HCT116 (cell line): ENCODE measurements around the gene ZBTB7B. TPM values are rescaled to one million over a fixed set of nuclear protein-coding genes. Genes with fewer than 3 reads are reported as not detected.

Experiments used
- ATAC-seq: fragments of 200-7000 bp; cut with Tn5 transposase; 2 replicates; pipeline ENCODE4 v1.9.1; 2020; ENCODE audit warnings: mild to moderate bottlenecking, moderate library complexity
- BruUV-seq: library from RNA; stranded (reverse); fragments of 400-500 nt; replicated peaks from 2 replicates; lab custom pipeline; 2021; lab: Mats Ljungman, UMichigan
- CTCF ChIA-PET: fragments of 300-600 bp; sonication (Branson Sonifier 250); formaldehyde crosslinking; loops from one replicate; lab custom pipeline; 2021; ENCODE audit warnings: antibody characterized with exemption; lab: Charles Lee
- POLR2A ChIA-PET: fragments of 300-600, 350-600 bp; sonication (Branson Sonifier 250); formaldehyde crosslinking; loops from one replicate; lab custom pipeline; 2021; ENCODE audit warnings: antibody characterized with exemption; lab: Charles Lee
- RAD21 ChIA-PET, 2 experiments: fragments of 300-600 bp; sonication (Branson Sonifier 250); formaldehyde crosslinking; loops; one replicate each; lab custom pipeline; 2023; ENCODE audit warnings: low total read pairs in 2 of 2; ENCODE audit not compliant: uncharacterized antibody in 2 of 2, unreplicated experiment in 2 of 2, low non-redundant PET in 1 of 2; lab: Charles Lee
- DNase-seq: peaks from one replicate; pipeline ENCODE4 v3.0.0-alpha.2; 2010; ENCODE audit warnings: low read depth, low spot score
- H2AFZ ChIP-seq: fragments of 200-600 bp; shearing (Covaris generic), sonication (generic); 2 replicates; pipeline ENCODE4 v1.6.1; 2017; ENCODE audit warnings: low read depth, mixed run types, mixed read lengths, antibody characterized with exemption, low read length; ENCODE audit not compliant: poor library complexity, severe bottlenecking
- H3K27ac ChIP-seq: 2 replicates; pipeline ENCODE4 v1.5.1; 2012; ENCODE audit warnings: low read depth, low read length
- H3K27me3 ChIP-seq: fragments of 200-600 bp; sonication (generic); 2 replicates; pipeline ENCODE4 v1.6.1; 2016; ENCODE audit warnings: mixed run types, low read length, mixed read lengths; ENCODE audit not compliant: insufficient read depth
- H3K36me3 ChIP-seq, 2 experiments: fragments of 200-500 bp in 1 of 2; fragments of 200-600 bp in 1 of 2; sonication (Bioruptor generic) in 1 of 2; sonication (generic) in 1 of 2; 2 replicates each; pipeline versions ENCODE4 v1.5.1 to v1.6.1; 2014 to 2016; ENCODE audit warnings: low read length in 2 of 2, inconsistent platforms in 1 of 2, mixed read lengths in 1 of 2, mixed run types in 1 of 2; ENCODE audit not compliant: insufficient read depth in 2 of 2, control insufficient read depth in 1 of 2
- H3K4me1 ChIP-seq, 2 experiments: fragments of 200-600 bp in 1 of 2; sonication (generic) in 1 of 2; 2 replicates each; pipeline versions ENCODE4 v1.5.1 to v1.6.1; 2012 to 2017; ENCODE audit warnings: low read length in 2 of 2, inconsistent platforms in 1 of 2, mild to moderate bottlenecking in 1 of 2, mixed read lengths in 1 of 2, mixed run types in 1 of 2, moderate library complexity in 1 of 2; ENCODE audit not compliant: insufficient read depth in 2 of 2, control insufficient read depth in 1 of 2
- H3K4me2 ChIP-seq: fragments of 200-600 bp; sonication (generic); 2 replicates; pipeline ENCODE4 v1.6.1; 2017; ENCODE audit warnings: mixed run types, low read length, mixed read lengths
- H3K4me3 ChIP-seq, 2 experiments: fragments of 200-600 bp in 1 of 2; sonication (generic) in 1 of 2; replicated peaks in 1 of 2; 2 replicates each; pipeline ENCODE4 v1.5.1; 2011 to 2016; ENCODE audit warnings: low read length in 2 of 2, control low read depth in 1 of 2, low read depth in 1 of 2, mild to moderate bottlenecking in 1 of 2, mixed read lengths in 1 of 2, mixed run types in 1 of 2
- H3K79me2 ChIP-seq: fragments of 200-600 bp; sonication (generic); 2 replicates; pipeline ENCODE4 v1.6.1; 2017; ENCODE audit warnings: mild to moderate bottlenecking, mixed run types, low read length, moderate library complexity, mixed read lengths; ENCODE audit not compliant: insufficient read depth
- H3K9ac ChIP-seq: fragments of 200-600 bp; sonication (generic); 2 replicates; pipeline ENCODE4 v1.6.1; 2016; ENCODE audit warnings: low read length, mixed read lengths
- H3K9me2 ChIP-seq: fragments of 200-600 bp; sonication (generic), shearing (Covaris generic); 2 replicates; pipeline ENCODE4 v1.6.1; 2017; ENCODE audit warnings: mixed run types, mild to moderate bottlenecking, moderate library complexity; ENCODE audit not compliant: insufficient read depth
- H3K9me3 ChIP-seq, 2 experiments: fragments of 200-500 bp in 1 of 2; fragments of 200-600 bp in 1 of 2; sonication (Bioruptor generic) in 1 of 2; sonication (generic) in 1 of 2; 2 replicates each; pipeline ENCODE4 v1.6.1; 2014 to 2017; ENCODE audit warnings: low read length in 2 of 2, mixed read lengths in 2 of 2, inconsistent platforms in 1 of 2, low read depth in 1 of 2, mild to moderate bottlenecking in 1 of 2, mixed run types in 1 of 2, moderate library complexity in 1 of 2; ENCODE audit not compliant: control insufficient read depth in 1 of 2, insufficient read depth in 1 of 2
- H4K20me1 ChIP-seq: fragments of 200-600 bp; sonication (generic), shearing (Covaris generic); 2 replicates; pipeline ENCODE4 v1.6.1; 2017; ENCODE audit warnings: mixed run types, mild to moderate bottlenecking, moderate library complexity; ENCODE audit not compliant: insufficient read depth
- EGR1 ChIP-seq: IDR thresholded peaks from 2 replicates; pipeline ENCODE4 v1.6.1; 2012; ENCODE audit warnings: low read depth
- JUND ChIP-seq: IDR thresholded peaks from 2 replicates; pipeline ENCODE4 v1.6.1; 2012
- POLR2A ChIP-seq: IDR thresholded peaks from 2 replicates; pipeline ENCODE4 v1.7.0; 2011; ENCODE audit warnings: borderline replicate concordance; ENCODE audit not compliant: insufficient read depth, insufficient read length; ENCODE audit errors: extremely low read depth
- POLR2AphosphoS5 ChIP-seq: IDR thresholded peaks from 2 replicates; pipeline ENCODE4 v1.6.1; 2011; ENCODE audit warnings: mild to moderate bottlenecking, low read depth, low read length, moderate library complexity
- TCF7L2 ChIP-seq: IDR thresholded peaks from 2 replicates; pipeline ENCODE4 v1.7.0; 2011; ENCODE audit warnings: borderline replicate concordance, inconsistent platforms; ENCODE audit not compliant: insufficient read depth, insufficient read length; ENCODE audit errors: extremely low read depth
- YY1 ChIP-seq: IDR thresholded peaks from 2 replicates; pipeline ENCODE4 v1.6.1; 2011; ENCODE audit warnings: low read length, low read depth, moderate library complexity, mild to moderate bottlenecking; ENCODE audit not compliant: insufficient replicate concordance; ENCODE audit errors: extremely low read depth
- ZFX ChIP-seq: fragments of 450-650 bp; IDR thresholded peaks from 2 replicates; pipeline ENCODE4 v1.6.1; 2017
- intact Hi-C: fragments of 100-400 bp; cut with micrococcal nuclease; formaldehyde crosslinking; loops from 2 replicates; pipeline ENCODE4 v1.10.0; 2022
- total RNA-seq: library from RNA; stranded (reverse); gene quantifications from one replicate; pipeline ENCODE4 v1.2.1, GENCODE V29; 2021; ENCODE audit not compliant: unreplicated experiment

ZBTB7B gene
- total RNA-seq, 1 experiment from 2014 or later: 57.0 TPM

DNA sequence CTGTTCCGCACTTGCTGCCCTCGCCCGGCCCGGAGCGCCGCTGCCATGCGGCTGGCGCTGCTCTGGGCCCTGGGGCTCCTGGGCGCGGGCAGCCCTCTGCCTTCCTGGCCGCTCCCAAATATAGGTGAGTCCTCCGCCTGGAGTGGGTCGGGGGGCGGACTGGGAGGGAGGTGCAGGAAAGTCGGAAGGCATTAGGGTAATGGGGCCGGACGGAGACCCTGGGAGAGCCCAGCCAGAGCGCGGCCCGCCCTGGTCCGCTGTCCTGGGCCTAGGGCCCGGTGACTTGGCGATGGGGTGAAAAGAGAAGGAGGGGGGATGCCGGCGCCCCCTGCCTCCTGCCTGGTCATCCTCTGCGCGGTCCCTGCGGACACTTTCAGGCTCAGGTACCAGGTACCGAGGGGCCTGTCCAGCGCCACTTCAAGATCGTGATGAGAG, 48.8 kb downstream of the ZBTB7B start:
- intact Hi-C loops: loop anchor here (5.0 kb wide), 1 partner anchor 49 kb away; the partner anchor contains the start of gene ZBTB7B
- no peaks in the 10 kb centered on the region for H4K20me1 ChIP-seq
- peak overlapping the region; percentile 90 to 94 for H3K4me3 ChIP-seq
- TF ChIP-seq JUND (no peak), TCF7L2 (no peak), POLR2AphosphoS5 (peak; percentile 82), YY1 (no peak), POLR2A (peak; percentile 53), ZFX (peak; percentile 70; the same call in 1 of the 2 replicates)
- no peak for DNase-seq
- peak overlapping the region; percentile 100 for H3K4me2 ChIP-seq
- H3K79me2 ChIP-seq: peaks cover 39% of the 10 kb centered on the region
- peak overlapping the region; percentile 90 for H3K9ac ChIP-seq
- ChIA-PET POLR2A (interaction anchor here (1.1 to 1.2 kb wide), 2 partner anchors 119 to 121 kb away, joined by 3 read pairs; partner anchors contain the start of gene KRTCAP2), RAD21 (interaction anchor here (0.6 to 0.9 kb wide), 2 partner anchors 34 to 96 kb away, joined by 3 to 4 read pairs; partner anchors contain the start of gene PBXIP1 (in 1 of the 2)), CTCF (interaction anchor here (0.7 to 1.6 kb wide), 22 partner anchors 10 to 382 kb away, joined by 3 to 14 read pairs (median 4); partner anchors contain the start of genes PBXIP1 and SHC1)
- ATAC-seq: no peak; the same call in 1 of the 2 replicates
- H3K4me1 ChIP-seq: peaks cover 13 to 38% of the 10 kb centered on the region in 2 experiments
- no peaks in the 10 kb centered on the region for H3K9me2 ChIP-seq
- peaks cover 16 to 17% of the 10 kb centered on the region in 2 experiments for H3K36me3 ChIP-seq
- H3K27ac ChIP-seq: peak overlapping the region; percentile 93
- TSS peak; percentile 49 for BruUV-seq
- no peak overlapping the region for H2AFZ ChIP-seq
- no peaks in the 10 kb centered on the region for H3K9me3 ChIP-seq
- H3K27me3 ChIP-seq: no peaks in the 10 kb centered on the region

GRCh38 chr1:155051777-155052398, 49.3 kb downstream of the ZBTB7B start:
- H3K4me1 ChIP-seq: peaks cover 13 to 38% of the 10 kb centered on the region in 2 experiments
- intact Hi-C loops: loop anchor here (5.0 kb wide), 1 partner anchor 50 kb away; the partner anchor contains the start of gene ZBTB7B
- H3K9me2 ChIP-seq: no peaks in the 10 kb centered on the region
- no peaks in the 10 kb centered on the region for H4K20me1 ChIP-seq
- no peak overlapping the region for H2AFZ ChIP-seq
- peak overlapping the region; percentile 93 for H3K27ac ChIP-seq
- BruUV-seq: no TSS peak
- peak overlapping the region; percentile 90 to 94 for H3K4me3 ChIP-seq
- ChIA-PET CTCF (interaction anchor here (0.7 to 1.6 kb wide), 5 partner anchors 9 to 116 kb away, joined by 3 to 14 read pairs (median 7); no protein-coding TSS in a partner anchor), POLR2A (no interaction called here), RAD21 (interaction anchor here in 1 of 2 experiments (1.1 kb wide), 1 partner anchor 10 kb away, joined by 8 read pairs; no protein-coding TSS in a partner anchor)
- H3K9ac ChIP-seq: peak overlapping the region; percentile 90
- peak; percentile 27 for ATAC-seq
- H3K9me3 ChIP-seq: no peaks in the 10 kb centered on the region
- no peaks in the 10 kb centered on the region for H3K27me3 ChIP-seq
- TF ChIP-seq ZFX: peak; percentile 46; the same call in 1 of the 2 replicates
- no peak for TF ChIP-seq EGR1
- peaks cover 39% of the 10 kb centered on the region for H3K79me2 ChIP-seq
- DNase-seq: no peak
- peak overlapping the region; percentile 100 for H3K4me2 ChIP-seq
- H3K36me3 ChIP-seq: peaks cover 17 to 21% of the 10 kb centered on the region in 2 experiments
